ENCODE data around the gene GSDME.

Gene GSDME

DNA sequence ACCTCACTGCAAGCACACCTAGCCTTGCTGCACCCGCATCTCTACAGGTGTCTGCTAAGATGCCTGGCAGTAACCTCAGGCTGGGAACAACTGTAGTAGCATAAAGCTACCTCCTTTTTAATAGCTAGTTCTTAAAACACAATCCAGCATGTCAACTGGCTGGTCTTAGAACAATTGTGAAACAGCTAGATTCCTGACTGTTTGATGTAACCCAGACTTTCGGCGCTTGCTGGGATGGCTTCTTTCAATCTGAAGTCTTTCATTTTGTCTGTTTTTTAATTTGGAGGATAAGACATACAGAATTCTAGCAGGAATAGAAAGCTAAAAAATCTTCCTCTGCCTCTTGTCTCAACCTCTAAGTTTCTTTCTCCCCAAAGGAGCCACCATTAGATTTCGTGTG is 59.8 kb downstream of the GSDME start:
- TF ChIP-seq POLR2AphosphoS5 (IDR thresholded peaks at IDR 0.05; ENCODE audit: low read depth, low read length), result no peak
- no peak; the same call in 1 of the 2 replicates for TF ChIP-seq POLR2A (IDR thresholded peaks at IDR 0.05; ENCODE audit: low read depth, low read length)
- no peak for TF ChIP-seq TAF1 (IDR thresholded peaks at IDR 0.05; ENCODE audit: borderline replicate concordance, low read depth, low read length)
- DNase-seq (ENCODE audit: insufficient read length) (no peak), FAIRE-seq (no peak)

- DNase-seq (ENCODE audit: insufficient read length) (no peak), FAIRE-seq (peak; percentile 21)
- TF ChIP-seq POLR2A (IDR thresholded peaks at IDR 0.05; ENCODE audit: low read depth, low read length) (no peak), POLR2AphosphoS5 (IDR thresholded peaks at IDR 0.05; ENCODE audit: low read depth, low read length) (no peak), TAF1 (IDR thresholded peaks at IDR 0.05; ENCODE audit: borderline replicate concordance, low read depth, low read length) (no peak)
These were observed 64.7 kb downstream of the GSDME start for GRCh38 chr7:24692592-24692991.

DNA sequence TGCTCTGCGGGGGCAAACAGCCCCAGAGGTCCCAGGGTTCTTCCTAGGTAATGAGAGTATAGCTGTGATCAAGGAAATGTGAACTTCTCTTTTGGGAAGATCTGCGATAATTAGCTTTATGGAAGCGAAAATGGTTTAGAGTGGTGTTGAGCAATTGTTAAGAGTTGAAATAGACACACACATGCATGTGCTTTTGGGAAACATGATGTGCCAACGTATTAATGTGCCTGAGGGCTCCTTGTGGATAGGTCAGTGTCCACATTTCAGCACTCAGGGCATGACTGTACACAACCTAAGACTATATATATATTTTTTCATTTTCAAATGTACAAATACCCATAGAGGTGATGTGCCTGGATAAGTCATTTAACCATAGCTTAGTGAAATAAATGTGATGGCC is 67.0 kb downstream of the GSDME start:
- TF ChIP-seq POLR2A (IDR thresholded peaks at IDR 0.05; ENCODE audit: low read depth, low read length) (no peak), TAF1 (IDR thresholded peaks at IDR 0.05; ENCODE audit: borderline replicate concordance, low read depth, low read length) (no peak), POLR2AphosphoS5 (IDR thresholded peaks at IDR 0.05; ENCODE audit: low read depth, low read length) (no peak)

GRCh38 chr7:24685708-24686107 is 71.6 kb downstream of the GSDME start:
- DNase-seq (ENCODE audit: insufficient read length) (no peak), FAIRE-seq (peak; percentile 78)
- TF ChIP-seq POLR2AphosphoS5 (IDR thresholded peaks at IDR 0.05; ENCODE audit: low read depth, low read length) (no peak), TAF1 (IDR thresholded peaks at IDR 0.05; ENCODE audit: borderline replicate concordance, low read depth, low read length) (no peak), POLR2A (IDR thresholded peaks at IDR 0.05; ENCODE audit: low read depth, low read length) (no peak)

More for the DNA sequence above, 67.0 kb downstream of the GSDME start:
- FAIRE-seq (no peak), DNase-seq (ENCODE audit: insufficient read length) (no peak)

GRCh38 chr7:24670782-24671181 is 86.5 kb downstream of the GSDME start:
- DNase-seq (ENCODE audit: insufficient read length), result no peak
- FAIRE-seq, result no peak
- TF ChIP-seq TAF1 (IDR thresholded peaks at IDR 0.05; ENCODE audit: borderline replicate concordance, low read depth, low read length) (no peak), POLR2AphosphoS5 (IDR thresholded peaks at IDR 0.05; ENCODE audit: low read depth, low read length) (no peak), POLR2A (IDR thresholded peaks at IDR 0.05; ENCODE audit: low read depth, low read length) (no peak)

GRCh38 chr7:24669971-24670591 is 87.2 kb downstream of the GSDME start:
- TF ChIP-seq TAF1 (IDR thresholded peaks at IDR 0.05; ENCODE audit: borderline replicate concordance, low read depth, low read length) (no peak), POLR2AphosphoS5 (IDR thresholded peaks at IDR 0.05; ENCODE audit: low read depth, low read length) (no peak), POLR2A (IDR thresholded peaks at IDR 0.05; ENCODE audit: low read depth, low read length) (no peak)
- DNase-seq (ENCODE audit: insufficient read length) (no peak), FAIRE-seq (no peak)

DNA sequence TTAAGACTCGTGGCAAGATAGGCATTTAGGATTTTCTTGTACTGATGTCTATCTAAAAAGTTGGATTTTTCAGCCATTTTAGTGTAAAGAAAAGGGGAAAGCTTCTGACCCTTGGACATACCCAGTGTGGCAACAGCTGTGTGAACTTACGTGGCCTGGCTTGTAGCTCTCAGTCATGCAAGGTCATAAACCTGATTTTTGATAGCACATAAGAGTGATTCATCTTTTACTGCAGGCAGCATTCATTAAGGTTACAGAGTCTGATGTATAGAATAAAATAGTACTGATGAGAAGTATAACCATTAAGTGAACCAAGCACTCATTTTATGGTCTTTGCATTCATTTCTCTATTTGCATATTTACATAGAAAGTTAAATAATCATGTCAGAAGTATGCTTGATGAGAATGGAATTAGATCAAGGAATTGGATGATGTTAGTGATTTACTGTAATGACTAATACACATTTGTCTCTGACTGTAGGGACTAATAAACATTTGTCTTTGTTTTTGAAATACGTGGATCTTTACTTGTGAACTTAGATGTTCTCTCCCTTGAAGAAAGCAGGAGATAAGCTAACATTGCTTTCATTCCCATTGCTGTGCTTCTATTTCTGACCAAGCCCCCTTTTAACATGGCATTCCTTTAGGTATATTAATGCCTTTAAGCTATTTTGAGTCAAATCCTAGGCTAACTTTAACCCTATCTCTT is 88.2 kb downstream of the GSDME start:
- FAIRE-seq (no peak), DNase-seq (ENCODE audit: insufficient read length) (no peak)
- TF ChIP-seq POLR2AphosphoS5 (IDR thresholded peaks at IDR 0.05; ENCODE audit: low read depth, low read length) (no peak), POLR2A (IDR thresholded peaks at IDR 0.05; ENCODE audit: low read depth, low read length) (no peak), TAF1 (IDR thresholded peaks at IDR 0.05; ENCODE audit: borderline replicate concordance, low read depth, low read length) (no peak)

- FAIRE-seq, result peak; percentile 80
- TF ChIP-seq TAF1 (IDR thresholded peaks at IDR 0.05; ENCODE audit: borderline replicate concordance, low read depth, low read length) (no peak), POLR2AphosphoS5 (IDR thresholded peaks at IDR 0.05; ENCODE audit: low read depth, low read length) (no peak), POLR2A (IDR thresholded peaks at IDR 0.05; ENCODE audit: low read depth, low read length) (no peak)
- DNase-seq (ENCODE audit: insufficient read length), result no peak
These were observed 91.5 kb downstream of the GSDME start for GRCh38 chr7:24665564-24666294.

DNA sequence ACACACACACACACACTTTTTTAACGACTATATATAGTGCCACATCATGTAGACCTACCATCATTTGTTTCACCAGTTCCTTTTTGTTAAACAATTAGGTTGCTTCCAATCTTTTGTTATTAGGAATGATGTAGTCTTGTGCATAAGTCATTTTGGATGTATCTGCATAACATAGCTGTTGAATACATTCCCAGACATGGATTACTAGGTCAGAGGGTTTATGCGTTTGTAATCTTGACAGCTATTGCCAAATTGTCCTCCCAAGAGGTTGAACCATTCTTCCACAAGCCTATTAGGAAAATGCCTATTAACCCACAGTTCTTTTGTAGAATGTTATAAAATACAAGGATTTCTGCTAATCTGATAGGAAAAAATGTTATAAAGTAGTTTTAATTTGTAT is 96.7 kb downstream of the GSDME start:
- FAIRE-seq (no peak), DNase-seq (ENCODE audit: insufficient read length) (no peak)
- TF ChIP-seq TAF1 (IDR thresholded peaks at IDR 0.05; ENCODE audit: borderline replicate concordance, low read depth, low read length) (no peak), POLR2A (IDR thresholded peaks at IDR 0.05; ENCODE audit: low read depth, low read length) (no peak), POLR2AphosphoS5 (IDR thresholded peaks at IDR 0.05; ENCODE audit: low read depth, low read length) (no peak)

- no peak for TF ChIP-seq TAF1 (IDR thresholded peaks at IDR 0.05; ENCODE audit: borderline replicate concordance, low read depth, low read length)
- no peak for TF ChIP-seq POLR2A (IDR thresholded peaks at IDR 0.05; ENCODE audit: low read depth, low read length)
- TF ChIP-seq POLR2AphosphoS5 (IDR thresholded peaks at IDR 0.05; ENCODE audit: low read depth, low read length), result no peak
- DNase-seq (ENCODE audit: insufficient read length) (no peak), FAIRE-seq (peak; percentile 82)
These were observed 97.8 kb downstream of the GSDME start for GRCh38 chr7:24659505-24659904.

DNA sequence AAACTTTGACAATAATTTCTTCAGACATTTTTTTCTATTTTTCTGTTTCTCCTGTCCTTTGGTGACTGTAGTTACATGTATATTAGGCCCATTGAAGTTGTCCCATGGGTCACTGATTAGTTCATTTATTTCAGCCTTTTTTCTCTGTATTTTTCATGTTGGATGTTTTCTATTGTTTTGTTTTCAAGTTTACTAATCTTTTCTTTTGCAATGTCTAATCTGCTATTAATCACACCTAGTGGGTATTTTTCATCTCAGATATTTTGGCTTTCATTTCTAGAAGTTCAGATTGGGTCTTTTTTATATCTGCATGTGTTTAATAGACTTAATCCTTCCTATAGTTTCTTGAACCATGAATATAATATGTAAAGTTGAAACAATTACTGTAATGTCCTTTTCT is 99.3 kb downstream of the GSDME start:
- DNase-seq (ENCODE audit: insufficient read length), result no peak
- no peak for TF ChIP-seq TAF1 (IDR thresholded peaks at IDR 0.05; ENCODE audit: borderline replicate concordance, low read depth, low read length)
- no peak for TF ChIP-seq POLR2A (IDR thresholded peaks at IDR 0.05; ENCODE audit: low read depth, low read length)
- no peak for TF ChIP-seq POLR2AphosphoS5 (IDR thresholded peaks at IDR 0.05; ENCODE audit: low read depth, low read length)
- FAIRE-seq, result no peak
